GM23338 (cell line): ENCODE data around the gene DGKB. TPM values are rescaled to one million over a fixed set of nuclear protein-coding genes. Genes with fewer than 3 reads are reported as not detected.

Source experiments
- ATAC-seq: fragments of 200-7000 bp; cut with Tn5 transposase; 3 replicates; pipeline ENCODE4 v1.9.1; 2020
- DNase-seq: peaks from one replicate; pipeline ENCODE4 v3.0.0-alpha.2; 2015; ENCODE audit warnings: low spot score
- H2AFZ ChIP-seq: fragments of 200-600 bp; sonication (generic); 2 replicates; pipeline ENCODE4 v1.8.0; 2016; ENCODE audit warnings: antibody characterized with exemption, mild to moderate bottlenecking, moderate library complexity
- H3F3A ChIP-seq: fragments of 200-600 bp; sonication (generic); replicated peaks from 2 replicates; pipeline ENCODE4 v1.8.0; 2017; ENCODE audit warnings: antibody characterized with exemption, mixed run types, low read depth
- H3K27ac ChIP-seq: fragments of 200-600 bp; sonication (generic); 2 replicates; pipeline ENCODE4 v1.6.1; 2016; ENCODE audit warnings: low read depth
- H3K27me3 ChIP-seq: fragments of 200-600 bp; sonication (generic); 2 replicates; pipeline ENCODE4 v1.8.0; 2016; ENCODE audit warnings: mild to moderate bottlenecking, mixed run types, moderate library complexity; ENCODE audit not compliant: insufficient read depth
- H3K36me3 ChIP-seq: fragments of 200-600 bp; sonication (generic); 2 replicates; pipeline ENCODE4 v1.8.0; 2016; ENCODE audit warnings: mild to moderate bottlenecking; ENCODE audit not compliant: insufficient read depth
- H3K4me1 ChIP-seq: fragments of 200-600 bp; sonication (generic); 2 replicates; pipeline ENCODE4 v1.8.0; 2016; ENCODE audit warnings: mild to moderate bottlenecking, moderate library complexity; ENCODE audit not compliant: insufficient read depth
- H3K4me2 ChIP-seq: fragments of 200-600 bp; sonication (generic); 2 replicates; pipeline ENCODE4 v1.7.1; 2017; ENCODE audit warnings: mixed run types
- H3K4me3 ChIP-seq: fragments of 200-600 bp; sonication (generic); 2 replicates; pipeline ENCODE4 v1.6.1; 2016; ENCODE audit warnings: mixed run types
- H3K79me2 ChIP-seq: fragments of 200-600 bp; sonication (generic); replicated peaks from 2 replicates; pipeline ENCODE4 v1.8.0; 2017; ENCODE audit warnings: mild to moderate bottlenecking; ENCODE audit not compliant: insufficient read depth
- H3K9me2 ChIP-seq: fragments of 200-600 bp; sonication (generic); 2 replicates; pipeline ENCODE4 v1.8.0; 2017; ENCODE audit not compliant: insufficient read depth
- H4K20me1 ChIP-seq: fragments of 200-600 bp; sonication (generic); replicated peaks from 2 replicates; pipeline ENCODE4 v1.8.0; 2017; ENCODE audit warnings: mild to moderate bottlenecking; ENCODE audit not compliant: insufficient read depth
- H3K27ac Mint-ChIP-seq: 2 replicates; pipeline ENCODE4 v1.8.0; 2020; ENCODE audit warnings: inconsistent platforms, mild to moderate bottlenecking, moderate library complexity, mixed read lengths
- H3K27me3 Mint-ChIP-seq: 3 replicates; pipeline ENCODE4 v1.8.0; 2022; ENCODE audit warnings: low read depth, mild to moderate bottlenecking, moderate library complexity, mixed read lengths, inconsistent platforms; ENCODE audit not compliant: insufficient read depth, poor library complexity
- H3K36me3 Mint-ChIP-seq: 3 replicates; pipeline ENCODE4 v1.8.0; 2021; ENCODE audit warnings: low read depth, mild to moderate bottlenecking, inconsistent platforms, moderate library complexity, mixed read lengths
- H3K4me1 Mint-ChIP-seq: 3 replicates; pipeline ENCODE4 v1.8.0; 2020; ENCODE audit warnings: mild to moderate bottlenecking, inconsistent platforms, mixed read lengths
- H3K4me3 Mint-ChIP-seq: 3 replicates; pipeline ENCODE4 v1.8.0; 2021; ENCODE audit warnings: moderate library complexity, mild to moderate bottlenecking, inconsistent platforms, mixed read lengths
- H3K9me3 Mint-ChIP-seq: 3 replicates; pipeline ENCODE4 v1.8.0; 2020; ENCODE audit warnings: moderate library complexity, mild to moderate bottlenecking, inconsistent platforms, mixed read lengths
- JUNB ChIP-seq: IDR thresholded peaks from one replicate; pipeline ENCODE4 v1.6.1; 2016; ENCODE audit warnings: antibody characterized with exemption; ENCODE audit not compliant: unreplicated experiment
- NANOG ChIP-seq: IDR thresholded peaks from 2 replicates; pipeline ENCODE4 v1.6.1; 2016; ENCODE audit warnings: antibody characterized with exemption, borderline replicate concordance
- ZNF331 ChIP-seq: fragments of 250-450 bp; sonication (Bioruptor Pico); IDR thresholded peaks from 2 replicates; pipeline ENCODE4 v1.5.0; 2020; ENCODE audit warnings: low read depth, mild to moderate bottlenecking, moderate library complexity
- polyA plus RNA-seq: library from polyadenylated mRNA; unstranded; fragments of >200 nt; fragmentation: Nextera tagmentation; extraction: Ambion mirVana; gene quantifications from 2 replicates; pipeline ENCODE4 v1.2.1, GENCODE V29; 2016
- total RNA-seq: library from RNA; depleted of rRNA; stranded (reverse); fragments of >200 nt; shearing (Covaris generic); gene quantifications from 2 replicates; pipeline ENCODE4 v1.2.3, GENCODE V29; 2014
- TF ChIP-seq, protein P1 (sequence below): IDR thresholded peaks from one replicate; pipeline ENCODE4 v1.6.1; 2018; ENCODE audit warnings: antibody characterized with exemption; ENCODE audit not compliant: unreplicated experiment
- TF ChIP-seq, protein P2 (sequence below): IDR thresholded peaks from 2 replicates; pipeline ENCODE4 v1.6.1; 2016; ENCODE audit warnings: antibody characterized with exemption
- TF ChIP-seq, protein P3 (sequence below), 2 experiments: fragments of 200-600 bp in 1 of 2; sonication (generic) in 1 of 2; conservative IDR thresholded peaks; 2 replicates each; pipeline versions ENCODE4 v1.5.1 to v1.6.1; 2016 to 2017; ENCODE audit warnings: antibody characterized with exemption in 2 of 2, low read depth in 2 of 2, mild to moderate bottlenecking in 2 of 2, moderate library complexity in 1 of 2

The DGKB gene
- total and polyA plus RNA-seq, 2 experiments from 2014 or later, result 4.8 to 11.5 TPM

DNA sequence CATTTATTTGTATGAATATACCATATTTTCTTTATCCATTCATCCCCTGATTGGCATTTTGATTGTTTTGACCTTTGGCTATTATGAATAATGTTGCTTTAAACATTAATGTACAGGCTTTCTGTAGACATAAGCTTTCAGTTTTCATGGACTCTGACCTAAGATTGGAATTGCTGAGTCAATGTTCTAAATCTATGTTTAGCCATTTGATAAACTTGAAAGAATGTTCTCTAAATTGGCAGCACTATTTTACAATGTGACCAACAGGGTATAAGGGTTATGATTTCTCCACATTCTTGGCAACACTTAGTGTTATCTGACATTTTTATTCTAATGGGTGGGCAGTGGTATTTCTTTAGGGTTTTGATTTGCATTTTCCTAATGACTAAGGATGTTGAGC lies 683.4 kb downstream of the DGKB start (continued):
- TF ChIP-seq, protein P1, sequence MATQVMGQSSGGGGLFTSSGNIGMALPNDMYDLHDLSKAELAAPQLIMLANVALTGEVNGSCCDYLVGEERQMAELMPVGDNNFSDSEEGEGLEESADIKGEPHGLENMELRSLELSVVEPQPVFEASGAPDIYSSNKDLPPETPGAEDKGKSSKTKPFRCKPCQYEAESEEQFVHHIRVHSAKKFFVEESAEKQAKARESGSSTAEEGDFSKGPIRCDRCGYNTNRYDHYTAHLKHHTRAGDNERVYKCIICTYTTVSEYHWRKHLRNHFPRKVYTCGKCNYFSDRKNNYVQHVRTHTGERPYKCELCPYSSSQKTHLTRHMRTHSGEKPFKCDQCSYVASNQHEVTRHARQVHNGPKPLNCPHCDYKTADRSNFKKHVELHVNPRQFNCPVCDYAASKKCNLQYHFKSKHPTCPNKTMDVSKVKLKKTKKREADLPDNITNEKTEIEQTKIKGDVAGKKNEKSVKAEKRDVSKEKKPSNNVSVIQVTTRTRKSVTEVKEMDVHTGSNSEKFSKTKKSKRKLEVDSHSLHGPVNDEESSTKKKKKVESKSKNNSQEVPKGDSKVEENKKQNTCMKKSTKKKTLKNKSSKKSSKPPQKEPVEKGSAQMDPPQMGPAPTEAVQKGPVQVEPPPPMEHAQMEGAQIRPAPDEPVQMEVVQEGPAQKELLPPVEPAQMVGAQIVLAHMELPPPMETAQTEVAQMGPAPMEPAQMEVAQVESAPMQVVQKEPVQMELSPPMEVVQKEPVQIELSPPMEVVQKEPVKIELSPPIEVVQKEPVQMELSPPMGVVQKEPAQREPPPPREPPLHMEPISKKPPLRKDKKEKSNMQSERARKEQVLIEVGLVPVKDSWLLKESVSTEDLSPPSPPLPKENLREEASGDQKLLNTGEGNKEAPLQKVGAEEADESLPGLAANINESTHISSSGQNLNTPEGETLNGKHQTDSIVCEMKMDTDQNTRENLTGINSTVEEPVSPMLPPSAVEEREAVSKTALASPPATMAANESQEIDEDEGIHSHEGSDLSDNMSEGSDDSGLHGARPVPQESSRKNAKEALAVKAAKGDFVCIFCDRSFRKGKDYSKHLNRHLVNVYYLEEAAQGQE, result no peak
- no peak for TF ChIP-seq NANOG
- no peak for TF ChIP-seq ZNF331 (CRISPR knock-in tag)
- TF ChIP-seq, protein P2, sequence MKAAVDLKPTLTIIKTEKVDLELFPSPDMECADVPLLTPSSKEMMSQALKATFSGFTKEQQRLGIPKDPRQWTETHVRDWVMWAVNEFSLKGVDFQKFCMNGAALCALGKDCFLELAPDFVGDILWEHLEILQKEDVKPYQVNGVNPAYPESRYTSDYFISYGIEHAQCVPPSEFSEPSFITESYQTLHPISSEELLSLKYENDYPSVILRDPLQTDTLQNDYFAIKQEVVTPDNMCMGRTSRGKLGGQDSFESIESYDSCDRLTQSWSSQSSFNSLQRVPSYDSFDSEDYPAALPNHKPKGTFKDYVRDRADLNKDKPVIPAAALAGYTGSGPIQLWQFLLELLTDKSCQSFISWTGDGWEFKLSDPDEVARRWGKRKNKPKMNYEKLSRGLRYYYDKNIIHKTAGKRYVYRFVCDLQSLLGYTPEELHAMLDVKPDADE, result no peak
- TF ChIP-seq, protein P3, sequence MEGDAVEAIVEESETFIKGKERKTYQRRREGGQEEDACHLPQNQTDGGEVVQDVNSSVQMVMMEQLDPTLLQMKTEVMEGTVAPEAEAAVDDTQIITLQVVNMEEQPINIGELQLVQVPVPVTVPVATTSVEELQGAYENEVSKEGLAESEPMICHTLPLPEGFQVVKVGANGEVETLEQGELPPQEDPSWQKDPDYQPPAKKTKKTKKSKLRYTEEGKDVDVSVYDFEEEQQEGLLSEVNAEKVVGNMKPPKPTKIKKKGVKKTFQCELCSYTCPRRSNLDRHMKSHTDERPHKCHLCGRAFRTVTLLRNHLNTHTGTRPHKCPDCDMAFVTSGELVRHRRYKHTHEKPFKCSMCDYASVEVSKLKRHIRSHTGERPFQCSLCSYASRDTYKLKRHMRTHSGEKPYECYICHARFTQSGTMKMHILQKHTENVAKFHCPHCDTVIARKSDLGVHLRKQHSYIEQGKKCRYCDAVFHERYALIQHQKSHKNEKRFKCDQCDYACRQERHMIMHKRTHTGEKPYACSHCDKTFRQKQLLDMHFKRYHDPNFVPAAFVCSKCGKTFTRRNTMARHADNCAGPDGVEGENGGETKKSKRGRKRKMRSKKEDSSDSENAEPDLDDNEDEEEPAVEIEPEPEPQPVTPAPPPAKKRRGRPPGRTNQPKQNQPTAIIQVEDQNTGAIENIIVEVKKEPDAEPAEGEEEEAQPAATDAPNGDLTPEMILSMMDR (conservative IDR thresholded peaks at IDR 0.05; ENCODE audit: low read depth in 2 of 2), result no peak

DNA sequence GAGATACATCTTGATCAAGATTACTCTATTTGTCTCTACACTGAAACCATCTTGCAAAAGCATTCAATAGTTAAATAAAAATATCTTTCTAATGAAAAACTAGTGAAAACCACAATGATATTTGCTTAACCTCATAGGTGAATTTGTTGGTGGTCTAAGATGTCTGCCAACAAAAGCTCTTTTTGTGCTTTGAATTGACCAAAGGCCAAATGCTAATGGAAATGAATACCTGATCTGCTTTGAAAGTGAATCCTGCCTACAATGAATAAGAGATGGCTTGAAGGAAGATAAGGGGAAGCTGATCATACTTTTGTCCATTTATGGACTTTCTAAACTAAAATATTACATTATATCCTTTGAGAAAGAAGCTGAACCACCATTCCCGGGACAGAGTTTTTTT lies 684.2 kb downstream of the DGKB start:
- peaks cover 7% of the 10 kb centered on the region; the same call in 2 of the 3 replicates for H3K4me1 Mint-ChIP-seq
- H3K27me3 Mint-ChIP-seq, result no peaks in the 10 kb centered on the region
- no peak for DNase-seq
- Histone ChIP-seq H3K4me3 (no peak overlapping the region), H3K36me3 (no peaks in the 10 kb centered on the region), H3K79me2 (no peaks in the 10 kb centered on the region), H3K9me2 (no peaks in the 10 kb centered on the region; the same call in 1 of the 2 replicates), H2AFZ (no peak overlapping the region), H3K27me3 (no peaks in the 10 kb centered on the region), H3K27ac (no peak overlapping the region), H4K20me1 (no peaks in the 10 kb centered on the region), H3K4me2 (no peak overlapping the region), H3F3A (no peaks in the 10 kb centered on the region), H3K4me1 (no peaks in the 10 kb centered on the region)
- H3K9me3 Mint-ChIP-seq, result no peaks in the 10 kb centered on the region
- H3K4me3 Mint-ChIP-seq, result no peak overlapping the region
- no peaks in the 10 kb centered on the region for H3K36me3 Mint-ChIP-seq
- TF ChIP-seq, protein P2, result no peak
- no peak for TF ChIP-seq JUNB
- no peak overlapping the region for H3K27ac Mint-ChIP-seq
- no peak for ATAC-seq
